Metanephros (tissue), 2 donors: ENCODE data around the gene ZBTB18. TPM values are rescaled to one million over a fixed set of nuclear protein-coding genes. Genes with fewer than 3 reads are reported as not detected.

Experiments
- small RNA-seq: library from RNA; depleted of rRNA; stranded (forward); fragments of <200 nt; gene quantifications from one replicate; pipeline ENCODE3, GENCODE V24; 2014; ENCODE audit warnings: low replicate concordance
- total RNA-seq: library from RNA; depleted of rRNA; stranded (reverse); fragments of >200 nt; gene quantifications from one replicate; pipeline ENCODE4 v1.2.3, GENCODE V29; 2014

The ZBTB18 gene
- total RNA-seq = 30.4 TPM

GRCh38 chr1:244050835-244051444, at the start of gene ZBTB18:
ZBTB18 (plus strand) TSS chr1:244051283; CDS start chr1:244051432, 149 bp downstream.

Small RNA genes within 50 kb of the gene (small RNA-seq; reads per million reads assigned to genes)
- gene RN7SL148P = not detected

Other genes starting within 250 kb of the ZBTB18 start
- 31.6 TPM for gene AKT3, start 201.0 kb upstream of the ZBTB18 start, total RNA-seq